Bronchial epithelial cell (primary cell): ENCODE data around the gene FAM107B. TPM values are rescaled to one million over a fixed set of nuclear protein-coding genes. Genes with fewer than 3 reads are reported as not detected.

Experiments used
- DNase-seq: peaks from one replicate; pipeline ENCODE4 v3.0.0-alpha.2; 2010; ENCODE audit warnings: low read depth
- FAIRE-seq: peaks from 2 replicates; lab custom pipeline; 2011; peaks lifted over from hg19 to GRCh38; lab: Jason Lieb, UNC
- H3K27me3 ChIP-seq: 2 replicates; pipeline ENCODE4 v1.5.1; 2011; ENCODE audit warnings: low read length; ENCODE audit not compliant: control insufficient read depth, insufficient read depth
- H3K36me3 ChIP-seq: 2 replicates; pipeline ENCODE4 v1.5.1; 2011; ENCODE audit warnings: low read length; ENCODE audit not compliant: control insufficient read depth, insufficient read depth
- H3K4me3 ChIP-seq: 2 replicates; pipeline ENCODE4 v1.5.1; 2011; ENCODE audit warnings: mild to moderate bottlenecking, low read depth, low read length, control low read depth
- CTCF ChIP-seq: IDR thresholded peaks from 2 replicates; pipeline ENCODE4 v1.5.1; 2011; ENCODE audit warnings: mild to moderate bottlenecking, moderate library complexity, low read length, control low read depth, inconsistent platforms; ENCODE audit not compliant: insufficient read depth, severe bottlenecking
- total RNA-seq: library from RNA; depleted of rRNA; stranded (reverse); fragments of >200 nt; gene quantifications from 2 replicates; pipeline ENCODE4 v1.2.1, GENCODE V29; 2014

The FAM107B gene
- total RNA-seq, 1 donor from 2014 or later: 18.7 TPM

GRCh38 chr10:14751014-14751896 is 23.4 kb downstream of the FAM107B start:
- Histone ChIP-seq H3K4me3 (no peak overlapping the region), H3K36me3 (no peaks in the 10 kb centered on the region), H3K27me3 (peaks cover 4% of the 10 kb centered on the region)
- DNase-seq (no peak), FAIRE-seq (no peak)
- TF ChIP-seq CTCF: no peak

GRCh38 chr10:14749070-14749809 is 25.5 kb downstream of the FAM107B start:
- H3K4me3 ChIP-seq: no peak overlapping the region
- FAIRE-seq (no peak), DNase-seq (no peak)
- H3K36me3 ChIP-seq: no peaks in the 10 kb centered on the region
- TF ChIP-seq CTCF: no peak
- peaks cover 2% of the 10 kb centered on the region for H3K27me3 ChIP-seq

- FAIRE-seq (no peak), DNase-seq (no peak)
Observed at GRCh38 chr10:14748441-14748840, 26.3 kb downstream of the FAM107B start.

GRCh38 chr10:14742815-14743214 is 31.9 kb downstream of the FAM107B start:
- no peak for DNase-seq
- Histone ChIP-seq H3K27me3 (no peaks in the 10 kb centered on the region), H3K4me3 (no peak overlapping the region), H3K36me3 (no peaks in the 10 kb centered on the region)
- no peak for TF ChIP-seq CTCF
- no peak for FAIRE-seq

More at GRCh38 chr10:14748441-14748840, 26.3 kb downstream of the FAM107B start:
- H3K36me3 ChIP-seq: no peaks in the 10 kb centered on the region
- no peak overlapping the region for H3K4me3 ChIP-seq
- peaks cover 2% of the 10 kb centered on the region for H3K27me3 ChIP-seq
- TF ChIP-seq CTCF: no peak

- no peak for TF ChIP-seq CTCF
- no peaks in the 10 kb centered on the region for H3K27me3 ChIP-seq
- no peaks in the 10 kb centered on the region for H3K36me3 ChIP-seq
- H3K4me3 ChIP-seq: no peak overlapping the region
- DNase-seq (no peak), FAIRE-seq (no peak)
Observed at GRCh38 chr10:14742382-14742781, 32.3 kb downstream of the FAM107B start.
